Measurements from ENCODE around the gene KRT79. TPM values are rescaled to one million over a fixed set of nuclear protein-coding genes. Genes with fewer than 3 reads are reported as not detected.

Gene KRT79
- total and polyA plus RNA-seq, 8 donors = 0.15 TPM; not detected in 7

GRCh38 chr12:52791271-52792184 is 42.6 kb downstream of the KRT79 start:
- peaks cover 0 to 55% (median 31%) of the 10 kb centered on the region in 3 donors for H3K27me3 ChIP-seq
- H3K36me3 ChIP-seq = no peaks in the 10 kb centered on the region
- H3K27ac ChIP-seq = no peak overlapping the region
- no peak overlapping the region for H3K4me3 ChIP-seq
- TF ChIP-seq EP300 (IDR thresholded peaks at IDR 0.05) (no peak), POLR2A (IDR thresholded peaks at IDR 0.05) (no peak), CTCF (IDR thresholded peaks at IDR 0.05) (no peak), POLR2AphosphoS5 (IDR thresholded peaks at IDR 0.05) (no peak)
- H3K4me1 ChIP-seq = peaks cover 0 to 11% (median 8%) of the 10 kb centered on the region in 4 donors
- 81 to 95% (median 92%) methylated on average over 6 to 12 of the region's 12 CpGs for WGBS, 5 donors
- no peaks in the 10 kb centered on the region for H3K9me3 ChIP-seq
- DNase-seq = no peak
- intact Hi-C loops (cut with DNase I; ENCODE audit: low total_unique reads) = no loop called here

GRCh38 chr12:52790427-52791270 is 43.5 kb downstream of the KRT79 start:
- H3K4me1 ChIP-seq = peaks cover 0 to 11% (median 8%) of the 10 kb centered on the region in 4 donors
- 58 to 71% (median 67%) methylated on average over 19 of the region's 19 CpGs for WGBS, 5 donors
- intact Hi-C loops (cut with DNase I; ENCODE audit: low total_unique reads) = no loop called here
- no peaks in the 10 kb centered on the region for H3K9me3 ChIP-seq
- no peaks in the 10 kb centered on the region for H3K36me3 ChIP-seq
- H3K27ac ChIP-seq = no peak overlapping the region
- peak in 1 of 2 donors; percentile 45 for DNase-seq
- H3K27me3 ChIP-seq = peaks cover 0 to 55% (median 31%) of the 10 kb centered on the region in 3 donors
- H3K4me3 ChIP-seq = peak overlapping the region in 1 of 4 donors; percentile 8
- TF ChIP-seq CTCF (IDR thresholded peaks at IDR 0.05) (no peak), POLR2AphosphoS5 (IDR thresholded peaks at IDR 0.05) (no peak), POLR2A (IDR thresholded peaks at IDR 0.05) (no peak), EP300 (IDR thresholded peaks at IDR 0.05) (no peak)

DNA sequence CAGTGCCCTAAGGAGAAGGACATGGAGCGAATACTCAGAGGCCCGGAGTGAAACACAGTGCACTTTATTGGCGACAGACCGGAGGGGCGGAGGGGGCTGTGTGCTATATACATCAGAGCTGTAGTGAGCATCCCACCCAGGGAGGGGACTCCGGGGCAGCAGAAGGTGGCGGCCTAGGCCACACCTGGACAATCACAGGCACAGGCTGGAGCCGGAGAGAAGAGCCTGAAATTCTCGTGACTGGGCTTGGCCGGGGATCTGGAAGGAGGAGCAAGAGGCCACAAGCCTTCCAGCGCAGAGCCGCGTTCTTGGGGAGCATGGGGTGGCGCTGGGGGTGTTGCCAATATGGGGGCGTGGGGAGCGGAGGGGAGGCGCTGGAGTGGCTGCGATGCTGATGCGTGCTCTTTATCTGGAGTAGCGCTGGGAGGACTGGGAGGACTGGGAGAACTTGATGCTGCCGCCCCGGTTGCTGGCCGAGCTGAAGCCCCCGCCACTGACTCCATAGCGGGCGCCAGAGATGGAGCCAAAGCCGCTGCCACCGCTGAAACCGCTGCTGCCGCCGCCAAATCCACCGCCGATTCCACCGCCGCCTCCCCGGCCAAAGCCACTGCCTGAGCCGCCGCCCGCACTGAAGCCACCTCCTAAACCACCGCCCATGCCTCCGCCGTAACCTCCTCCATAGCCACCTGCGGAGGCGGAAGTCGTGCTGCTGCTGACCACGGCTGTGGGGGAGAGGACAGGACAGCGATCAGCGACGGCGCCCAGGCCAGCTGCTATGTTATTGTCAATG is 44.3 kb downstream of the KRT79 start:
- H3K27me3 ChIP-seq = peaks cover 0 to 63% (median 31%) of the 10 kb centered on the region in 3 donors
- no peaks in the 10 kb centered on the region for H3K9me3 ChIP-seq
- intact Hi-C loops (cut with DNase I; ENCODE audit: low total_unique reads) = no loop called here
- H3K4me1 ChIP-seq = peaks cover 0 to 11% (median 8%) of the 10 kb centered on the region in 4 donors
- H3K36me3 ChIP-seq = no peaks in the 10 kb centered on the region
- TF ChIP-seq EP300 (IDR thresholded peaks at IDR 0.05) (no peak), POLR2A (IDR thresholded peaks at IDR 0.05) (no peak), POLR2AphosphoS5 (IDR thresholded peaks at IDR 0.05) (no peak), CTCF (IDR thresholded peaks at IDR 0.05) (no peak)
- no peak overlapping the region for H3K27ac ChIP-seq
- peak overlapping the region in 1 of 4 donors; percentile 8 for H3K4me3 ChIP-seq
- WGBS, 5 donors = 20 to 37% (median 26%) methylated on average over 27 to 50 of the region's 50 CpGs
- peak; percentile 39 to 70 for DNase-seq

All from stomach (tissue), 9 donors.